ENCODE measurements around the gene DHX34. TPM values are rescaled to one million over a fixed set of nuclear protein-coding genes. Genes with fewer than 3 reads are reported as not detected.

Gene DHX34
- total RNA-seq, 1 donor, result 11.6 TPM

DNA sequence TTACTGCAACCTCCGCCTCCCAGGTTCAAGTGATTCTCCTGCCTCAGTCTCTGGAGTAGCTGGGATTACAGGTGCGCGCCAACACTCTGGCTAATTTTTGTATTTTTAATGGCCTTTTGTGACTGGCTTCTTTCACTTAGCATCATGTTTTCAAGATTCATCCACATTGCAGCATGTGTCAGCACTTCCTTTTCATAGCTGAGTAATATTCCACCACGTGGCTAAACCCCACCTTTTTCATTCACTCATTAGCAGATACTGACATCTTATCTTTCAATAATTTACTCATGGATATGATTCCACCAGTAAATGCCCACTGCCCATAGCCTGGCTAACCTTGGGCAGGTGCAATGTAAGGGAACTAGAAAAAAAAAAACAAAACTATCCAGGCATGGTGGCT, 32.6 kb upstream of the DHX34 start:
- H3K4me3 ChIP-seq (ENCODE audit: low read depth, low read length), result no peak overlapping the region
- TF ChIP-seq, protein P1, sequence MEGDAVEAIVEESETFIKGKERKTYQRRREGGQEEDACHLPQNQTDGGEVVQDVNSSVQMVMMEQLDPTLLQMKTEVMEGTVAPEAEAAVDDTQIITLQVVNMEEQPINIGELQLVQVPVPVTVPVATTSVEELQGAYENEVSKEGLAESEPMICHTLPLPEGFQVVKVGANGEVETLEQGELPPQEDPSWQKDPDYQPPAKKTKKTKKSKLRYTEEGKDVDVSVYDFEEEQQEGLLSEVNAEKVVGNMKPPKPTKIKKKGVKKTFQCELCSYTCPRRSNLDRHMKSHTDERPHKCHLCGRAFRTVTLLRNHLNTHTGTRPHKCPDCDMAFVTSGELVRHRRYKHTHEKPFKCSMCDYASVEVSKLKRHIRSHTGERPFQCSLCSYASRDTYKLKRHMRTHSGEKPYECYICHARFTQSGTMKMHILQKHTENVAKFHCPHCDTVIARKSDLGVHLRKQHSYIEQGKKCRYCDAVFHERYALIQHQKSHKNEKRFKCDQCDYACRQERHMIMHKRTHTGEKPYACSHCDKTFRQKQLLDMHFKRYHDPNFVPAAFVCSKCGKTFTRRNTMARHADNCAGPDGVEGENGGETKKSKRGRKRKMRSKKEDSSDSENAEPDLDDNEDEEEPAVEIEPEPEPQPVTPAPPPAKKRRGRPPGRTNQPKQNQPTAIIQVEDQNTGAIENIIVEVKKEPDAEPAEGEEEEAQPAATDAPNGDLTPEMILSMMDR (IDR thresholded peaks at IDR 0.05; ENCODE audit: insufficient read depth, low read length), result no peak
- no peak for DNase-seq (ENCODE audit: low read depth)

DNA sequence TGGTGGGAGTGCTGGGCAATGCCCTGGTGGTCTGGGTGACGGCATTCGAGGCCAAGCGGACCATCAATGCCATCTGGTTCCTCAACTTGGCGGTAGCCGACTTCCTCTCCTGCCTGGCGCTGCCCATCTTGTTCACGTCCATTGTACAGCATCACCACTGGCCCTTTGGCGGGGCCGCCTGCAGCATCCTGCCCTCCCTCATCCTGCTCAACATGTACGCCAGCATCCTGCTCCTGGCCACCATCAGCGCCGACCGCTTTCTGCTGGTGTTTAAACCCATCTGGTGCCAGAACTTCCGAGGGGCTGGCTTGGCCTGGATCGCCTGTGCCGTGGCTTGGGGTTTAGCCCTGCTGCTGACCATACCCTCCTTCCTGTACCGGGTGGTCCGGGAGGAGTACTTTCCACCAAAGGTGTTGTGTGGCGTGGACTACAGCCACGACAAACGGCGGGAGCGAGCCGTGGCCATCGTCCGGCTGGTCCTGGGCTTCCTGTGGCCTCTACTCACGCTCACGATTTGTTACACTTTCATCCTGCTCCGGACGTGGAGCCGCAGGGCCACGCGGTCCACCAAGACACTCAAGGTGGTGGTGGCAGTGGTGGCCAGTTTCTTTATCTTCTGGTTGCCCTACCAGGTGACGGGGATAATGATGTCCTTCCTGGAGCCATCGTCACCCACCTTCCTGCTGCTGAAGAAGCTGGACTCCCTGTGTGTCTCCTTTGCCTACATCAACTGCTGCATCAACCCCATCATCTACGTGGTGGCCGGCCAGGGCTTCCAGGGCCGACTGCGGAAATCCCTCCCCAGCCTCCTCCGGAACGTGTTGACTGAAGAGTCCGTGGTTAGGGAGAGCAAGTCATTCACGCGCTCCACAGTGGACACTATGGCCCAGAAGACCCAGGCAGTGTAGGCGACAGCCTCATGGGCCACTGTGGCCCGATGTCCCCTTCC, 28.9 kb upstream of the DHX34 start:
- no peak overlapping the region for H3K4me3 ChIP-seq (ENCODE audit: low read depth, low read length)
- no peak for DNase-seq (ENCODE audit: low read depth)
- TF ChIP-seq, protein P1 (IDR thresholded peaks at IDR 0.05; ENCODE audit: insufficient read depth, low read length), result no peak

DNA sequence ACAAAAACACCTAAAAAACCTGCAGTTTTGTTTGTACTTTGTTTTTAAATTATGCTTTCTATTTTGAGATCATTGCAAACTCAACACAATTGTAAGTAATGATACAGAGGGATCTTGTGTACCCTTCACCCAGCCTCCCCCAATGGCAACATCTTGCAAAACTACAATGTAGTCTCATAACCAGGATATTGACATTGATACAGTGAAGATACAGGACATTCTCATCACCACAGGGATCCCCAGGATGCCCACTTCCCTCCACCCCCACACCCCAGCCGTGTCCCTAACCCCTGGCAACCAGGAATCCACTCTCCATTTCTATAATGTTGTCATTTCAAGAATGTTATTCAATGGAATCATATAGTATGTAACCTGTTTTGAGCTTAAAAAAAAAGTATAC, 27.5 kb upstream of the DHX34 start:
- TF ChIP-seq, protein P1 (IDR thresholded peaks at IDR 0.05; ENCODE audit: insufficient read depth, low read length), result no peak
- DNase-seq (ENCODE audit: low read depth), result no peak

DNA sequence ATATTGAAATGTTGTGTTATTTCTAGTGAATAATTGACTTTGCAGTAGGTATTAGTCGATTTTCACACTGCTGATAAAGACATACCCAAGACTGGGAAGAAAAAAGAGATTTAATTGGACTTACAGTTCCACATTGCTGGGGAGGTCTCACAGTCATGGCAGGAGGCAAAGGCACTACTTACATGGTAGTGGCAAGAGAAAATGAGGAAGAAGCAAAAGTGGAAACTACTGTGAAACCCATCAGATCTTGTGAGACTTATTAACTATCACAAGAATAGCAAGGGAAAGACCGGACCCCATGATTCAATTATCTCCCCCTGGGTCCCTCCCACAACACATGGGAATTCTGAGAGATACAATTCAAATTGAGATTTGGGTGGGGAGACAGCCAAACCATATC, 27.1 kb upstream of the DHX34 start:
- no peak overlapping the region for H3K4me3 ChIP-seq (ENCODE audit: low read depth, low read length)
- no peak for DNase-seq (ENCODE audit: low read depth)
- TF ChIP-seq, protein P1 (IDR thresholded peaks at IDR 0.05; ENCODE audit: insufficient read depth, low read length), result no peak

More for the DNA sequence above, 27.5 kb upstream of the DHX34 start:
- no peak overlapping the region for H3K4me3 ChIP-seq (ENCODE audit: low read depth, low read length)

DNA sequence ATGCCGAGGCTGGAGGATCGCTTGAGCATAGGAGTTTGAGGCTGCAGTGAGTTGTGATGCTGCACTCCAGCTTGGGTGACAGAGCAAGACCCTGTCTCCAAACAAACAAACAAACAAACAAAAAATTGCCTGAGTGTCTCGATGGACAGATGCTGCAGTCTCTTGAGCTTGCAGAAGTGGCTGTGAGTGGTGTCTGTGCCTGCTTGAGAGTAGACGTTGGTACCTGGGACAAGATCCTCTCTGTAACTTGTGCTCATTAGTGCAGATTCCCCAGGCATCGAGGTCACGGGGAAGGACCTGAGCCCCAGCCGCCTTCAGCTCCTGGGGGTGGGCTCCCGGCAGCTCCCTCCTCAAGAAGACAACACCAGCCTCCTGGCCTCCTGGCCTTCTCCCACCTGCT, 25.7 kb upstream of the DHX34 start:
- no peak overlapping the region for H3K4me3 ChIP-seq (ENCODE audit: low read depth, low read length)
- TF ChIP-seq, protein P1 (IDR thresholded peaks at IDR 0.05; ENCODE audit: insufficient read depth, low read length), result no peak
- no peak for DNase-seq (ENCODE audit: low read depth)

DNA sequence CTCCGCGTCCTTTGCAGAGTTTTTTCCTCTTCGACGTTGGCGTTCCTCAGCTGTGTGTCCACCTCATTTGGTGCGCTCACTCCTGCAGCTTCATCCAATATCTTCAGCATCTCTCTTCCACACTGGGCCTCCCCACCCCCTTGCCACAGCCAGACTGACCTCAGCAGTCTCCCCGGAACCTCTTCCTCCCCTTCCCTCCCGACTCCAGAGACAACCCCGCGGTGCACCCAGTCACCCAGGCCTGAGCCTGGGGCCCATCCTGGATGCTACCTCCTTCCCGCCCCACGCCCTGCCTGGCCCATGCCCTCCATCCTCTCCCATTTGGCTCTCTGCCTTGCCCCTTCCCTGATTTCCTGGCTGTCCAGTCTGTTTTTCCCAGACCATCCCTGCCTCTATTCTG, 25.2 kb upstream of the DHX34 start:
- no peak overlapping the region for H3K4me3 ChIP-seq (ENCODE audit: low read depth, low read length)
- DNase-seq (ENCODE audit: low read depth), result no peak
- TF ChIP-seq, protein P1 (IDR thresholded peaks at IDR 0.05; ENCODE audit: insufficient read depth, low read length), result no peak

Data from fibroblast of the aortic adventitia (primary cell).